Peyer's patch (tissue), 4 donors: Measurements from ENCODE around the gene CA7.

Experiments used
- POLR2A ChIP-seq, 2 donors: fragments of 450-650 bp; IDR thresholded peaks; one replicate each; pipeline ENCODE4 v1.5.1; 2017; ENCODE audit warnings: antibody characterized with exemption in 2 of 2, mild to moderate bottlenecking in 2 of 2, moderate library complexity in 2 of 2
- TF ChIP-seq, protein P1 (sequence below), 6 experiments: fragments of 450-650 bp in 4 of 6; fragments of 200-600 bp in 2 of 6; sonication (generic) in 1 of 6; IDR thresholded peaks; one replicate each; pipeline ENCODE4 v1.5.1; 2017 to 2019; ENCODE audit warnings: antibody characterized with exemption in 6 of 6, mild to moderate bottlenecking in 3 of 6, moderate library complexity in 1 of 6

DNA sequence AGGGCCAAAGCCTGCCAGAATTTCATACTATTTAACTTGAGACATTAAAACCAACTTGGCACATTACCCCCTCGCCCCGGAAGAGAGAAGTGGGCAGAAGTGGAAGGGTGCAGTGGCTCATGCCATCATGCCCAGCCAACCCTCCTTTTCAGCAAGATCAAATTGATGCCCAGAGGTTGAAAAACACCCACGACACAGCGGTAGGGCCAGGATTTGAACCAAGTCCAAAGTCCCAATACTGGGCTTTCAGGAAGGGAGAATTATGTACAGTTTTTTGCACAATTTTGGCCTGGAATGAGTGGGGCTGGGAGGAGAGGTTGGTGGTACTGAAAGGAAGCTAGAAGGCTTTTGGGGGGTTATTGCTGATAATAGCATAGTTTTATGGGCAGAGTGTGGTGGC is 47.1 kb downstream of the CA7 start:
- TF ChIP-seq, protein P1, sequence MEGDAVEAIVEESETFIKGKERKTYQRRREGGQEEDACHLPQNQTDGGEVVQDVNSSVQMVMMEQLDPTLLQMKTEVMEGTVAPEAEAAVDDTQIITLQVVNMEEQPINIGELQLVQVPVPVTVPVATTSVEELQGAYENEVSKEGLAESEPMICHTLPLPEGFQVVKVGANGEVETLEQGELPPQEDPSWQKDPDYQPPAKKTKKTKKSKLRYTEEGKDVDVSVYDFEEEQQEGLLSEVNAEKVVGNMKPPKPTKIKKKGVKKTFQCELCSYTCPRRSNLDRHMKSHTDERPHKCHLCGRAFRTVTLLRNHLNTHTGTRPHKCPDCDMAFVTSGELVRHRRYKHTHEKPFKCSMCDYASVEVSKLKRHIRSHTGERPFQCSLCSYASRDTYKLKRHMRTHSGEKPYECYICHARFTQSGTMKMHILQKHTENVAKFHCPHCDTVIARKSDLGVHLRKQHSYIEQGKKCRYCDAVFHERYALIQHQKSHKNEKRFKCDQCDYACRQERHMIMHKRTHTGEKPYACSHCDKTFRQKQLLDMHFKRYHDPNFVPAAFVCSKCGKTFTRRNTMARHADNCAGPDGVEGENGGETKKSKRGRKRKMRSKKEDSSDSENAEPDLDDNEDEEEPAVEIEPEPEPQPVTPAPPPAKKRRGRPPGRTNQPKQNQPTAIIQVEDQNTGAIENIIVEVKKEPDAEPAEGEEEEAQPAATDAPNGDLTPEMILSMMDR (IDR thresholded peaks at IDR 0.05) = no peak
- no peak for TF ChIP-seq POLR2A (IDR thresholded peaks at IDR 0.05)
